PC-3 (cell line): ENCODE results near the gene LRCOL1. TPM values are rescaled to one million over a fixed set of nuclear protein-coding genes. Genes with fewer than 3 reads are reported as not detected.
A peak's percentile ranks its signal among the peaks of the same experiment; 100 is the strongest.

Experiments
- ATAC-seq: fragments of 200-7000 bp; cut with Tn5 transposase; 2 replicates; pipeline ENCODE4 v1.9.1; 2020; ENCODE audit warnings: mild to moderate bottlenecking, moderate library complexity
- BruUV-seq: library from RNA; stranded (reverse); fragments of 400-500 nt; replicated peaks from 2 replicates; lab custom pipeline; 2021; lab: Mats Ljungman, UMichigan
- CTCF ChIA-PET: fragments of 300-600 bp; sonication (Branson Sonifier 250); formaldehyde crosslinking; loops from one replicate; lab custom pipeline; 2022; ENCODE audit warnings: antibody characterized with exemption; lab: Charles Lee
- POLR2A ChIA-PET: fragments of 300-600 bp; sonication (Branson Sonifier 250); formaldehyde crosslinking; loops from one replicate; lab custom pipeline; 2022; ENCODE audit warnings: antibody characterized with exemption; ENCODE audit not compliant: unreplicated experiment; lab: Charles Lee
- DNase-seq: peaks from one replicate; pipeline ENCODE4 v3.0.0-alpha.2; 2015
- H2AFZ ChIP-seq: fragments of 300-600 bp; sonication (generic); 2 replicates; pipeline ENCODE4 v1.6.0; 2016; ENCODE audit warnings: antibody characterized with exemption, low read length
- H3F3A ChIP-seq: fragments of 300-600 bp; sonication (generic); one replicate; pipeline ENCODE4 v1.6.0; 2017; ENCODE audit warnings: antibody characterized with exemption, low read length, control low read depth, mild to moderate bottlenecking; ENCODE audit not compliant: unreplicated experiment
- H3K27ac ChIP-seq: fragments of 300-600 bp; sonication (generic); 2 replicates; pipeline ENCODE4 v1.5.1; 2016; ENCODE audit warnings: mild to moderate bottlenecking, low read length
- H3K27me3 ChIP-seq: fragments of 300-600 bp; sonication (generic); 2 replicates; pipeline ENCODE4 v1.6.1; 2016; ENCODE audit warnings: low read length, mixed read lengths
- H3K36me3 ChIP-seq: fragments of 300-600 bp; sonication (generic); 2 replicates; pipeline ENCODE4 v1.6.1; 2016; ENCODE audit warnings: low read depth, mixed run types, low read length, mixed read lengths
- H3K4me1 ChIP-seq: fragments of 300-600 bp; sonication (generic); 2 replicates; pipeline ENCODE4 v1.5.1; 2016; ENCODE audit warnings: low read length; ENCODE audit not compliant: insufficient read depth
- H3K4me2 ChIP-seq: fragments of 300-600 bp; sonication (generic); 2 replicates; pipeline ENCODE4 v1.6.0; 2016; ENCODE audit warnings: low read length
- H3K4me3 ChIP-seq: fragments of 300-600 bp; sonication (generic); 2 replicates; pipeline ENCODE4 v1.5.1; 2016; ENCODE audit warnings: mild to moderate bottlenecking, low read length, mixed read lengths
- H3K79me2 ChIP-seq: fragments of 300-600 bp; sonication (generic); 2 replicates; pipeline ENCODE4 v1.6.1; 2017; ENCODE audit warnings: low read length, mixed read lengths
- H3K9ac ChIP-seq: fragments of 300-600 bp; sonication (generic); 2 replicates; pipeline ENCODE4 v1.6.0; 2016; ENCODE audit warnings: mild to moderate bottlenecking, low read length
- H3K9me2 ChIP-seq: fragments of 300-600 bp; sonication (generic); replicated peaks from 2 replicates; pipeline ENCODE4 v1.6.1; 2016; ENCODE audit warnings: mixed run types, low read length, mixed read lengths
- H3K9me3 ChIP-seq: fragments of 300-600 bp; sonication (generic); 2 replicates; pipeline ENCODE4 v1.6.1; 2016; ENCODE audit warnings: low read length, mixed read lengths
- H4K20me1 ChIP-seq: fragments of 300-600 bp; sonication (generic); 2 replicates; pipeline ENCODE4 v1.6.1; 2016; ENCODE audit warnings: low read length, mixed read lengths
- CTCF ChIP-seq: fragments of 300-600 bp; sonication (generic); conservative IDR thresholded peaks from 2 replicates; pipeline ENCODE4 v1.5.1; 2017; ENCODE audit warnings: antibody characterized with exemption, low read depth, mild to moderate bottlenecking, low read length
- EZH2 ChIP-seq: fragments of 300-600 bp; sonication (generic); IDR thresholded peaks from one replicate; pipeline ENCODE4 v1.6.1; 2017; ENCODE audit warnings: antibody characterized with exemption, mild to moderate bottlenecking, low read length; ENCODE audit not compliant: unreplicated experiment
- EZH2phosphoT487 ChIP-seq: fragments of 300-600 bp; sonication (generic); IDR thresholded peaks from 2 replicates; pipeline ENCODE4 v1.6.1; 2018; ENCODE audit warnings: mild to moderate bottlenecking, antibody characterized with exemption, low read length, borderline replicate concordance
- intact Hi-C: fragments of 100-400 bp; cut with micrococcal nuclease; formaldehyde crosslinking; loops from 2 replicates; pipeline ENCODE4 v1.9.0; 2023
- total RNA-seq: library from RNA; depleted of rRNA; stranded (reverse); fragments of >200 nt; gene quantifications from 2 replicates; pipeline ENCODE4 v1.2.3, GENCODE V29; 2014

The LRCOL1 gene
- total RNA-seq, 1 experiment from 2014 or later: not detected

DNA sequence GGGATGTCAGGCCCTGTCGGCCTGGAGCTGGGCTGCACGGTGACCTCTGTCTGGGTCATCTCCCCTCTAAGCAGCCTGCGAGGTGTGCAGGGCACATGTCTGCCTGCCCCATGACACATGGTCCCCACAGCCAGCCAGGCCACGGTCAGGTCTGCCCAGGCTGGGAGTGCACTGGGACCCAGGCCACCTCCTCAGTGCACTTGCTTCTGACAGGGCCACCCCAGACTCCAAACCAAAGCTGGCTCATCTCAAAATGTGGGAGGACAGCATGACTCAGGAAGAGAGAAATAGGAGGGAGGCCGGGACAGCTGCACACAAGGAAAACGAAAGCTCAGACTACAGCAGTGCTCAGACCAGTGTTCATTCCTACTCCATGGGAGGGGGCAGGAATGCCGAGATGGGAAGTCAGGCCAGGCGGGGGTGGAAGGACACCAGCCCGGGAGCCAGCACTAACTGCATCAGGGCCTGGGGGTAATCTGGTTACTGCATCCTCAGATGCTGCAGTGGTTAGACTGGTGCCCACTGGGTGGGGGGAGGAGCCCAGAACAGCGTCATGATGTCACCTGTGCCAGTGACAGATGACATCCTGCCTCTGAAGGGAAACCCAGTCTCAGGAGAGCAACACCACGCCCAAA, 12.2 kb upstream of the LRCOL1 start:
- Histone ChIP-seq H3K4me2 (peak overlapping the region; percentile 30), H3K79me2 (no peaks in the 10 kb centered on the region), H4K20me1 (no peaks in the 10 kb centered on the region), H3K4me1 (peaks cover 18% of the 10 kb centered on the region), H3F3A (no peaks in the 10 kb centered on the region), H3K9me3 (no peaks in the 10 kb centered on the region), H3K4me3 (no peak overlapping the region), H3K27me3 (peaks cover 13% of the 10 kb centered on the region), H3K27ac (peak overlapping the region; percentile 27), H3K36me3 (peaks cover 7% of the 10 kb centered on the region; the same call in 1 of the 2 replicates), H3K9me2 (no peaks in the 10 kb centered on the region), H2AFZ (no peak overlapping the region), H3K9ac (no peak overlapping the region)
- ATAC-seq (peak; percentile 44), DNase-seq (peak; percentile 49)
- BruUV-seq: no TSS peak
- intact Hi-C loops: no loop called here
- no peak for TF ChIP-seq CTCF
- TF ChIP-seq EZH2: no peak
- no peak for TF ChIP-seq EZH2phosphoT487
- CTCF ChIA-PET: no interaction called here
- POLR2A ChIA-PET: no interaction called here

GRCh38 chr12:132621657-132622435, 11.5 kb upstream of the LRCOL1 start:
- Histone ChIP-seq H4K20me1 (no peaks in the 10 kb centered on the region), H3K9me3 (no peaks in the 10 kb centered on the region), H3K27me3 (peaks cover 20% of the 10 kb centered on the region), H3K79me2 (no peaks in the 10 kb centered on the region), H3K4me1 (peaks cover 18% of the 10 kb centered on the region), H3F3A (no peaks in the 10 kb centered on the region), H3K27ac (peak overlapping the region; percentile 27; the same call in 1 of the 2 replicates), H3K4me3 (no peak overlapping the region), H2AFZ (no peak overlapping the region), H3K36me3 (peaks cover 7% of the 10 kb centered on the region; the same call in 1 of the 2 replicates), H3K9ac (no peak overlapping the region), H3K4me2 (no peak overlapping the region), H3K9me2 (no peaks in the 10 kb centered on the region)
- ATAC-seq: no peak
- intact Hi-C loops: no loop called here
- no TSS peak for BruUV-seq
- DNase-seq: no peak
- TF ChIP-seq EZH2 (no peak), CTCF (no peak), EZH2phosphoT487 (no peak)
- CTCF ChIA-PET: no interaction called here
- POLR2A ChIA-PET: no interaction called here
